HL-60 (cell line): ENCODE data around the gene REL.

Source experiments
- DNase-seq, 2 experiments: peaks; one replicate each; pipeline ENCODE4 v3.0.0-alpha.2; 2010 to 2020; ENCODE audit warnings: low read depth in 1 of 2, low spot score in 1 of 2
- H3K27ac ChIP-seq: fragments of 250-450 bp; sonication (Bioruptor Pico); replicated peaks from 2 replicates; pipeline ENCODE4 v1.5.1; 2020; ENCODE audit warnings: mild to moderate bottlenecking, moderate library complexity
- H3K27me3 ChIP-seq: fragments of 250-450 bp; sonication (Bioruptor Pico); 2 replicates; pipeline ENCODE4 v1.5.1; 2021; ENCODE audit warnings: mild to moderate bottlenecking, moderate library complexity; ENCODE audit not compliant: insufficient read depth, poor library complexity, severe bottlenecking
- H3K4me3 ChIP-seq: replicated peaks from 2 replicates; pipeline ENCODE4 v1.5.1; 2011; ENCODE audit warnings: mild to moderate bottlenecking, control low read depth, low read length; ENCODE audit not compliant: insufficient read depth
- GABPA ChIP-seq: IDR thresholded peaks from 2 replicates; pipeline ENCODE4 v1.6.1; 2012; ENCODE audit warnings: low read depth
- POLR2AphosphoS5 ChIP-seq: IDR thresholded peaks from 2 replicates; pipeline ENCODE4 v1.6.1; 2012; ENCODE audit warnings: low read depth
- SPI1 ChIP-seq: IDR thresholded peaks from 2 replicates; pipeline ENCODE4 v1.6.1; 2012; ENCODE audit warnings: low read depth, mild to moderate bottlenecking, borderline replicate concordance
- TF ChIP-seq, protein P1 (sequence below): IDR thresholded peaks from one replicate; pipeline ENCODE4 v1.5.1; 2011; ENCODE audit warnings: low read length, control low read depth, inconsistent platforms; ENCODE audit not compliant: insufficient read depth
- TF ChIP-seq, protein P2 (sequence below): IDR thresholded peaks from 2 replicates; pipeline ENCODE4 v1.6.1; 2012; ENCODE audit warnings: low read depth; ENCODE audit not compliant: insufficient replicate concordance

The REL gene

GRCh38 chr2:60974652-60975051, 93.3 kb downstream of the REL start:
- no peak overlapping the region for H3K27ac ChIP-seq

More at GRCh38 chr2:60974652-60975051, 93.3 kb downstream of the REL start:
- TF ChIP-seq, protein P1, sequence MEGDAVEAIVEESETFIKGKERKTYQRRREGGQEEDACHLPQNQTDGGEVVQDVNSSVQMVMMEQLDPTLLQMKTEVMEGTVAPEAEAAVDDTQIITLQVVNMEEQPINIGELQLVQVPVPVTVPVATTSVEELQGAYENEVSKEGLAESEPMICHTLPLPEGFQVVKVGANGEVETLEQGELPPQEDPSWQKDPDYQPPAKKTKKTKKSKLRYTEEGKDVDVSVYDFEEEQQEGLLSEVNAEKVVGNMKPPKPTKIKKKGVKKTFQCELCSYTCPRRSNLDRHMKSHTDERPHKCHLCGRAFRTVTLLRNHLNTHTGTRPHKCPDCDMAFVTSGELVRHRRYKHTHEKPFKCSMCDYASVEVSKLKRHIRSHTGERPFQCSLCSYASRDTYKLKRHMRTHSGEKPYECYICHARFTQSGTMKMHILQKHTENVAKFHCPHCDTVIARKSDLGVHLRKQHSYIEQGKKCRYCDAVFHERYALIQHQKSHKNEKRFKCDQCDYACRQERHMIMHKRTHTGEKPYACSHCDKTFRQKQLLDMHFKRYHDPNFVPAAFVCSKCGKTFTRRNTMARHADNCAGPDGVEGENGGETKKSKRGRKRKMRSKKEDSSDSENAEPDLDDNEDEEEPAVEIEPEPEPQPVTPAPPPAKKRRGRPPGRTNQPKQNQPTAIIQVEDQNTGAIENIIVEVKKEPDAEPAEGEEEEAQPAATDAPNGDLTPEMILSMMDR = no peak
- TF ChIP-seq, protein P2, sequence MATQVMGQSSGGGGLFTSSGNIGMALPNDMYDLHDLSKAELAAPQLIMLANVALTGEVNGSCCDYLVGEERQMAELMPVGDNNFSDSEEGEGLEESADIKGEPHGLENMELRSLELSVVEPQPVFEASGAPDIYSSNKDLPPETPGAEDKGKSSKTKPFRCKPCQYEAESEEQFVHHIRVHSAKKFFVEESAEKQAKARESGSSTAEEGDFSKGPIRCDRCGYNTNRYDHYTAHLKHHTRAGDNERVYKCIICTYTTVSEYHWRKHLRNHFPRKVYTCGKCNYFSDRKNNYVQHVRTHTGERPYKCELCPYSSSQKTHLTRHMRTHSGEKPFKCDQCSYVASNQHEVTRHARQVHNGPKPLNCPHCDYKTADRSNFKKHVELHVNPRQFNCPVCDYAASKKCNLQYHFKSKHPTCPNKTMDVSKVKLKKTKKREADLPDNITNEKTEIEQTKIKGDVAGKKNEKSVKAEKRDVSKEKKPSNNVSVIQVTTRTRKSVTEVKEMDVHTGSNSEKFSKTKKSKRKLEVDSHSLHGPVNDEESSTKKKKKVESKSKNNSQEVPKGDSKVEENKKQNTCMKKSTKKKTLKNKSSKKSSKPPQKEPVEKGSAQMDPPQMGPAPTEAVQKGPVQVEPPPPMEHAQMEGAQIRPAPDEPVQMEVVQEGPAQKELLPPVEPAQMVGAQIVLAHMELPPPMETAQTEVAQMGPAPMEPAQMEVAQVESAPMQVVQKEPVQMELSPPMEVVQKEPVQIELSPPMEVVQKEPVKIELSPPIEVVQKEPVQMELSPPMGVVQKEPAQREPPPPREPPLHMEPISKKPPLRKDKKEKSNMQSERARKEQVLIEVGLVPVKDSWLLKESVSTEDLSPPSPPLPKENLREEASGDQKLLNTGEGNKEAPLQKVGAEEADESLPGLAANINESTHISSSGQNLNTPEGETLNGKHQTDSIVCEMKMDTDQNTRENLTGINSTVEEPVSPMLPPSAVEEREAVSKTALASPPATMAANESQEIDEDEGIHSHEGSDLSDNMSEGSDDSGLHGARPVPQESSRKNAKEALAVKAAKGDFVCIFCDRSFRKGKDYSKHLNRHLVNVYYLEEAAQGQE = no peak
- no peak for TF ChIP-seq POLR2AphosphoS5
- no peak for TF ChIP-seq GABPA
- no peak for TF ChIP-seq SPI1
- no peaks in the 10 kb centered on the region for H3K27me3 ChIP-seq
- H3K4me3 ChIP-seq = no peak overlapping the region
- no peak for DNase-seq
